ENCODE data around the gene ZP1.

Gene ZP1

DNA sequence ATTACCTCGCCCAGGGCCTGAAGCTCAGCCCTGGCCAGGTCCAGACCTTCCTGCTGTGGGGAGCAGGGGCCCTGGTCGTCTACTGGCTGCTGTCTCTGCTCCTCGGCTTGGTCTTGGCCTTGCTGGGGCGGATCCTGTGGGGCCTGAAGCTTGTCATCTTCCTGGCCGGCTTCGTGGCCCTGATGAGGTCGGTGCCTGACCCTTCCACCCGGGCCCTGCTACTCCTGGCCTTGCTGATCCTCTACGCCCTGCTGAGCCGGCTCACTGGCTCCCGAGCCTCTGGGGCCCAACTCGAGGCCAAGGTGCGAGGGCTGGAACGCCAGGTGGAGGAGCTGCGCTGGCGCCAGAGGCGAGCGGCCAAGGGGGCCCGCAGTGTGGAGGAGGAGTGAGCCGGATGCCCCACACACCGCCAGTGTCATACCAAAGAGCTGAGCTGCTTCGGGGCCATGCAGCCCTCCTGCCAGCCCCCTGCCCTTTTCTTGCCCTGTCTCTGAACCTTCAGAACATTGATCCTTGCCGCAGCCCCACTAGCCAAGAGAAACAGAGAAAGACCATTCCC lies 54.5 kb downstream of the ZP1 start:
- no peak for DNase-seq (ENCODE audit: low read depth in 1 of 2, low spot score in 1 of 2)

DNA sequence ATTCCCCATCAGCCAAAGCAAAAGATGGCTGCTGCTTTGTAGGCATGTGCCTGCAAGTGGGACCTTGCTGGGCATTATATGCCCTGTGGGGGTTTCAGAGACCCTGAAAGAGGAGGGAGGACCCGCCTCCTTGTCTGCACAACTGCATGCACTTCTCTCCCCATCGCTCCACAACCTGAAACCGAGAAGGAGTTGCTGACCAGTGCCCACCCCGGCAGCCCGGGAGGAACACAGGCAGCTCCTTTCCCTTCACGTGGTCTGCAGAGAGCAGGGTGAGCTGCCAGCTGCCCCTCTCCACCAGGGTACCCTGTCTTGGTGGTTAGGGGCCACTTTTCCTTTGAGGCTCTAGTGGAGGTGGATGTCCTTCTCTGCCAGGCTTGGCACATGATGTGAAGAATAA lies 55.6 kb downstream of the ZP1 start:
- no peak for DNase-seq (ENCODE audit: low read depth in 1 of 2, low spot score in 1 of 2)

DNA sequence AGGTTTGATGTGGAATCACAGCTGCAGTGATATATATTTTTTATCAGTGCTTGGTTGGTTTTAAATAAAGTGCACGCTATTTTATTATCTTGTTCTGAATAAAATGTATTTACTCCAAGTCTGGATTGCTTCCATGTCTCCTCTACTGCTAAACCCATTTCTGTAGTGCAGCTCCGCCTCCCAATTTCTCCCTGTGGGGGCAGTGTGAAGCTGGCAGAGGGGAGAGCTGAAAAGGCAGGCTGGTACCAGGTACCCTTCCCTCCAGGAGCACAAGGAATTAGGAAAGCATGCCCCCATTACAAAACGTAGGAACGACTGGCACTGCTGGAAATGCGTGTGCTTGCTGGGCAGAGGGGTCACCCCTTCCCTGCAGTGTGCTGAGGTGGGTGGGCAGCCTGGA lies 56.0 kb downstream of the ZP1 start:
- DNase-seq (ENCODE audit: low read depth in 1 of 2, low spot score in 1 of 2) = no peak

DNA sequence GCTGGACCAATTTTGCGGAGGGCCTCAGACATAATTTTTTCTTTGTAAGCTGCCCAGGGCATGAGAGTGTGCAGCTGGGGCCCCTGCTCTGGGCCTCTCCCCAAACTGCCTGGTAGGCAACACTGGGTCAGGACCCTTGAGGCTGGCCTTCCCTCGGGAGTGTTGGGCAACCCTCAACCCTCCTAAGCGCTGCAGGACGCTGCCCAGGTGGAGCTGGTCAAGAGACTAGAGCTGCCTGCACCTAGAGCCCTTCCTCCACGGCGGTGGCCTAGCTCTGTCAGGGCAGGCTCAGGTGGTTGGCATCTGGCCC lies 56.4 kb downstream of the ZP1 start:
- no peak for DNase-seq (ENCODE audit: low read depth in 1 of 2, low spot score in 1 of 2)

- DNase-seq (ENCODE audit: low read depth in 1 of 2, low spot score in 1 of 2) = no peak
Observed at GRCh38 chr11:60924110-60924905, 57.0 kb downstream of the ZP1 start, which contains the start of gene TMEM132A. TSS of gene TMEM132A (plus strand) at chr11:60924460. CDS start at chr11:60924634, 174 bp downstream.

All from activated T-helper 1 cell treated with anti-CD3 and anti-CD28 coated beads, Interleukin-2, amount 50 U/mL, for 16 hours (primary cell).